ENCODE results near the gene D2HGDH. TPM values are rescaled to one million over a fixed set of nuclear protein-coding genes. Genes with fewer than 3 reads are reported as not detected.

The D2HGDH gene
- total RNA-seq, 1 donor from 2014 or later = 21.1 TPM

DNA sequence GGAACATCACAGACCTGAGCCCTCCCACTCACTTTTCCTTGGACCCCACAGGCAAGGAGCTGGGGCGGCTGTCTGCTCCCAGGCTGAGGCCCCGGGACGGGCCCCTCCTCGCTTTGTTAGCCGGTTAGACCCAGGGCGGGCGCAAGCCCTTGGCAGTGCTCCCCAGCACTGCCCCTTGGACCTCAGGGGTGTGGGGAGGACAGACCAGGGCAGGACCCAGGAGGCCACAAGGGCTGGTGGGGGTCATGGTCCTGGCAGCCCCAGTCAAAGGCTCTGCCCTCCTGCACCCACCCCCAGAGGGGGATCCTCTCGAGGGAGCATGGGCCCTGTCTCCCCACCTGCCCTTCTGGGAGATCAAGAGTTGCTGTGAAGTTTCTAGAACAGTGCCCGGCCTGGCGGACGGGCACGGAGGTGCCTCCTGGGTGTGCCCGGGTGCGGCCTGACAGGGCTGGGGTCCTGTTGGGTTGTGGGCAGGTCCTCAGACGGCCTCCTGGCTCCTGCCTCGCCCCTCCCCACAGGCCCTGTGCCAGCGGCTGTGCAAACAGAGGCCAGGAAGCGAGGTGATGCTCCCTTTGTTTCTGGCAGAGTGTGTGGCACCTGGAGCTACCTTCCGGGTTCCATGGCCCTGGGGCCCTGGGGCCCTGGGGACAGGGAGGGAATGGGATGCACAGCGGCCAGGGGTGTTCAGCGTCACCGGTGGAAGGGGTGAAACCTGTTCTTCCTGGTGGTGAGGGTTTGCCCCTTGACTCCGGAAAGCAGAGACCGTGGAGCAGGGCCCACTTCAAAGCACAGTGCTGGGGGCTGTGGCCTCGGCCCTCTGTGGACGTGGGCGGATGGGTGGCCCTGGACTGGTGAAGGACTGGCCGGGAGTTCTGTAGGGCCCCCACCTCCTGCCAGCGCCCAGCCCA, 39.3 kb downstream of the D2HGDH start:
- DNase-seq (ENCODE audit: extremely low spot score in 2 of 2) = peak in 1 of 2 donors; percentile 92
- intact Hi-C loops (cut with DNase I) = no loop called here
- Histone ChIP-seq H3K4me1 (peaks cover 19% of the 10 kb centered on the region), H3K27ac (no peak overlapping the region), H3K27me3 (no peaks in the 10 kb centered on the region), H3K4me3 (no peak overlapping the region), H3K9me3 (no peaks in the 10 kb centered on the region), H3K36me3 (no peaks in the 10 kb centered on the region)
- TF ChIP-seq POLR2A (IDR thresholded peaks at IDR 0.05) (no peak), POLR2AphosphoS5 (IDR thresholded peaks at IDR 0.05; ENCODE audit: insufficient read depth in 1 of 2, low read depth in 1 of 2) (no peak)
- TF ChIP-seq, protein P1, sequence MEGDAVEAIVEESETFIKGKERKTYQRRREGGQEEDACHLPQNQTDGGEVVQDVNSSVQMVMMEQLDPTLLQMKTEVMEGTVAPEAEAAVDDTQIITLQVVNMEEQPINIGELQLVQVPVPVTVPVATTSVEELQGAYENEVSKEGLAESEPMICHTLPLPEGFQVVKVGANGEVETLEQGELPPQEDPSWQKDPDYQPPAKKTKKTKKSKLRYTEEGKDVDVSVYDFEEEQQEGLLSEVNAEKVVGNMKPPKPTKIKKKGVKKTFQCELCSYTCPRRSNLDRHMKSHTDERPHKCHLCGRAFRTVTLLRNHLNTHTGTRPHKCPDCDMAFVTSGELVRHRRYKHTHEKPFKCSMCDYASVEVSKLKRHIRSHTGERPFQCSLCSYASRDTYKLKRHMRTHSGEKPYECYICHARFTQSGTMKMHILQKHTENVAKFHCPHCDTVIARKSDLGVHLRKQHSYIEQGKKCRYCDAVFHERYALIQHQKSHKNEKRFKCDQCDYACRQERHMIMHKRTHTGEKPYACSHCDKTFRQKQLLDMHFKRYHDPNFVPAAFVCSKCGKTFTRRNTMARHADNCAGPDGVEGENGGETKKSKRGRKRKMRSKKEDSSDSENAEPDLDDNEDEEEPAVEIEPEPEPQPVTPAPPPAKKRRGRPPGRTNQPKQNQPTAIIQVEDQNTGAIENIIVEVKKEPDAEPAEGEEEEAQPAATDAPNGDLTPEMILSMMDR (IDR thresholded peaks at IDR 0.05) = no peak

DNA sequence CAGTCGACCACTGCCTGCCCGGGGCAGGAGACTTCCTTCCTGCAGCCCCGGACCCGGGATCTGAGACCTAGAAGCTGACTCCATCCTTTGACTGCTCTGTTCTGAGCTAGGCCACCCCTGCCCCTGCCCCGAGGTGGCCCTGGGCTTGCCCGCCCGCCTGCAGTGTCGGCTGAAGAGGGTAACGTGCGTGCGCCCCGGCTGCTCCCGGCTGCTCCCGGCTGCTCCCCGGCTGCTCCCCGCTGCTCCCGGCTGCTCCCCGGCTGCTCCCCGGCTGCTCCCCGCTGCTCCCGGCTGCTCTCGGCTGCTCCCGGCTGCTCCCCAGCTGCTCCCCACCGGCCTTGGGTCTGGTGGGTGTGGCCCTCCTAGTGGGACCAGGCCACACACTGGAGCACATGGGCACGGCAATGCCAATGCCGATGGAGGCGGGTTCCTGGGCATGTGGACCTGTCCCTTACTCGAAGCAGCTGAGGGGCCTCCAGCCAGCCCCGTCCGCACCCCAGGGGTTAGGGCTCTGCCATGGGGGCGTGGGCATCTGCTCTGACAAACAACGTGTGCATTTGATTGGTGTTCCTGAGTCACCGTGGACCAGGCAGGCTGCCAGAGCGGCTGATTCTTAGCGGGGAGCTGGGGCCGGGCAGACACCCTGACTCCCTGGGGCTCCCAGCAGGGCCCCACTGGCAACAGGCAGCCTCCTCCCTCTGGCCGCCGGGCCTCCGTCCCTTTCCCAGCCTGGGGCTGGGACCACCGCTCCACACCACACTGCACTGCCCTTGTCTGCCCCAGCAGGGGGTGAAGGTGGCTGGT, 40.2 kb downstream of the D2HGDH start:
- H3K27me3 ChIP-seq = no peaks in the 10 kb centered on the region
- H3K4me3 ChIP-seq = no peak overlapping the region
- TF ChIP-seq, protein P1 (IDR thresholded peaks at IDR 0.05) = no peak
- no peak for TF ChIP-seq POLR2AphosphoS5 (IDR thresholded peaks at IDR 0.05; ENCODE audit: insufficient read depth in 1 of 2, low read depth in 1 of 2)
- TF ChIP-seq POLR2A (IDR thresholded peaks at IDR 0.05) = no peak
- intact Hi-C loops (cut with DNase I) = no loop called here
- H3K36me3 ChIP-seq = no peaks in the 10 kb centered on the region
- no peaks in the 10 kb centered on the region for H3K9me3 ChIP-seq
- DNase-seq (ENCODE audit: extremely low spot score in 2 of 2) = peak; percentile 81 to 95
- H3K27ac ChIP-seq = no peak overlapping the region
- H3K4me1 ChIP-seq = peaks cover 19% of the 10 kb centered on the region

DNA sequence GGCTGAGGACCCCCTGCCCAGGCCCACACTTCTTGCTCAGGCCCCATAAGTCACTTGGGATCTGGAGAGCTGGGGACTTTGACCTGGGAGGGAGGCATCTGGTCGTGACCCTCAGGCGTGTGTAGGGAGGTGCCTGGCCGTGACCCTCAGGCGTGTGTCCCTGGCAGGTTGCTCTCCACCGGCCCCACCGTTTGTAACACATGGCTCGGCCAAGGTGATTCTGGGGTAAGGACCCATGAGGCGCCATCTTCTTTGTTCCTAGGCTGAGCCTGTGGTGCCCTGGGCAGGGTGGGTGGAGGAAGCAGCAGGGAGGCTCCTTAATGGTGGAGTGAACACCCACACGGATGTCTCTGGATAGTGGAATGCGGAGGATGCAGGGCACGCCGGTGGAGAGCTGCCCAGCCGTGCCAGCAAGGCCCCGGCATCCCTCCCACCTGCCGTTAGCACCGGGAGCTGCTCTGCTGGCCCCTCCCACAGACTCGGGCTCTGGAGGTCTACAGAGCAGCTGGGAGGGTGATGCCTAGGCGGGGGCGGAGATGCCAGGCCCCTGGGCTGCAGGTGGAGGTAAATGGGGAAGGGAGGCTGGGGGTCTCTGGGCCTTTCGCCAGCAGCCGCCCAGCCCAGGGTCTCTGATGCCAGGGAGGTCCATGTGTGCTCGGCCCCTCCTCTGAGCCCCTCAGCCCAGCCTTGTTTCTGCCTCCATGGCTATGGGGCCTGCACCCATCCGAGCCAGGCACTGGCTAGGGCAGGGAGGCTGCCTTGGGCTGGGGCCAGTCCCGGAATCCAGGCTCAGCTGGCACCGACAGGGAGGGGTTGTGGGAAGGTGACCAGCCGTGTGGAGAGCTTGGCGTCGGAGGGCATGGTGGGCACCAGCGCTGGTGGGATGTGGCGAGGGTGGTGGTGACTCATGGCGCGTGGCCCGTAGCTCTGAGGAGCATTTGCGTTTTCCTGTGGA, 41.1 kb downstream of the D2HGDH start:
- intact Hi-C loops (cut with DNase I) = no loop called here
- DNase-seq (ENCODE audit: extremely low spot score in 2 of 2) = peak; percentile 70 to 80
- Histone ChIP-seq H3K4me1 (peaks cover 16% of the 10 kb centered on the region), H3K27me3 (no peaks in the 10 kb centered on the region), H3K4me3 (no peak overlapping the region), H3K27ac (no peak overlapping the region), H3K9me3 (no peaks in the 10 kb centered on the region), H3K36me3 (no peaks in the 10 kb centered on the region)
- TF ChIP-seq POLR2A (IDR thresholded peaks at IDR 0.05) (no peak), POLR2AphosphoS5 (IDR thresholded peaks at IDR 0.05; ENCODE audit: insufficient read depth in 1 of 2, low read depth in 1 of 2) (no peak)
- TF ChIP-seq, protein P1 (IDR thresholded peaks at IDR 0.05) = no peak

DNA sequence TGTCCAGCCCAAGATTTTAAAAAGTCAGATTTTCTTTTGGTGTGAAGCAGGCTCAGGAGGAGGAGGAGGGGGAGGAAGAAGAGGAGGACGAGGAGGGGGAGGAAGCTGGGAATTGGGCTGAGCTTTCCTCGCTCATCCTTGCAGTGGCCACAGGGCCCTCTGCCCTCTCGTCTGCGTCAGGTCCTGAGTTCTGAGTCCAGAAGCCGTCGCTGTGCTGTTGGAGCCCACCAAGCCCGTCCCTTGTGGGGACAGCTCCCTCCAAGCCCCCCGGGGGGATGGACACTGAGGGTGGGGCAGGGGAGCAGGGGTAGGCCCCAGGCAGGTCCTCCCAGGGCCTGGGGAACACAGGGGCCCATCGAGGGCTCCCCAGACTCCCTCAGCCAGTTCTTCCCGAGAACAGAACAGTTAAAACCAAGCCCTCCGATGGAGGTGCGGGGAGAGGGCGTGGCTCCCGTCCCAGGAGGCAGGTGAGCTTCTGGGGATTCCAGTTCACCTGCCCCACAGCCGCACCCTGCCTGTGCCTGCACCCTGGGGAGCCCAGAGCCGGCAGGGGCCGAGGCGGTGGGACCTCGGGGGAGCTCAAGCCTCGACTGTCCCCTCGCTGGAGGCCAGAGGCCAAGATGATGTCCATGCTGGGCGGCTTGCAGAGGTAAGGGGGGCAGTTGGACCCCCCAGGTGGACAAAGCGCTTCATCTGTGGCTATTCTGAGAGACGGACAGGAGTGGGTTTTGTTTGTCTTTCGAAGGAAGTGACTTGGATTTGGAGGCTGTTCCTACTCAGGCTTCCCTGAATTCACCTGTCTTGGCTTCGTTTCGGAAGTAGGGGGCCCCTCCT, 42.1 kb downstream of the D2HGDH start, which contains the start of gene GAL3ST2:
GAL3ST2 (plus strand) TSS at position 487 of the 834 bp plus-strand sequence; CDS start at position 621, 134 bp downstream.
- Histone ChIP-seq H3K27ac (no peak within 1 kb of the TSS), H3K4me1 (peaks cover 6% of the 10 kb centered on the region), H3K36me3 (no peaks in the 10 kb centered on the region), H3K9me3 (no peaks in the 10 kb centered on the region), H3K4me3 (no peak within 1 kb of the TSS), H3K27me3 (no peaks in the 10 kb centered on the region)
- DNase-seq (ENCODE audit: extremely low spot score in 2 of 2) = peak in 1 of 2 donors; percentile 70
- intact Hi-C loops (cut with DNase I) = no loop called here
- TF ChIP-seq, protein P1 (IDR thresholded peaks at IDR 0.05) = no peak
- TF ChIP-seq POLR2AphosphoS5 (IDR thresholded peaks at IDR 0.05; ENCODE audit: insufficient read depth in 1 of 2, low read depth in 1 of 2) (no peak), POLR2A (IDR thresholded peaks at IDR 0.05) (no peak)

Data from vagina (tissue), 2 donors.